AG10803 (cell line): ENCODE data around the gene BHMT.

Experiments used
- DNase-seq: peaks from one replicate; pipeline ENCODE4 v3.0.0; 2010; ENCODE audit warnings: low read depth
- H3K4me3 ChIP-seq: 2 replicates; pipeline ENCODE4 v1.5.1; 2011; ENCODE audit warnings: mild to moderate bottlenecking, low read length, control low read depth
- CTCF ChIP-seq: conservative IDR thresholded peaks from 2 replicates; pipeline ENCODE4 v1.5.1; 2011; ENCODE audit warnings: mild to moderate bottlenecking, low read length, control low read depth, inconsistent platforms

The BHMT gene

DNA sequence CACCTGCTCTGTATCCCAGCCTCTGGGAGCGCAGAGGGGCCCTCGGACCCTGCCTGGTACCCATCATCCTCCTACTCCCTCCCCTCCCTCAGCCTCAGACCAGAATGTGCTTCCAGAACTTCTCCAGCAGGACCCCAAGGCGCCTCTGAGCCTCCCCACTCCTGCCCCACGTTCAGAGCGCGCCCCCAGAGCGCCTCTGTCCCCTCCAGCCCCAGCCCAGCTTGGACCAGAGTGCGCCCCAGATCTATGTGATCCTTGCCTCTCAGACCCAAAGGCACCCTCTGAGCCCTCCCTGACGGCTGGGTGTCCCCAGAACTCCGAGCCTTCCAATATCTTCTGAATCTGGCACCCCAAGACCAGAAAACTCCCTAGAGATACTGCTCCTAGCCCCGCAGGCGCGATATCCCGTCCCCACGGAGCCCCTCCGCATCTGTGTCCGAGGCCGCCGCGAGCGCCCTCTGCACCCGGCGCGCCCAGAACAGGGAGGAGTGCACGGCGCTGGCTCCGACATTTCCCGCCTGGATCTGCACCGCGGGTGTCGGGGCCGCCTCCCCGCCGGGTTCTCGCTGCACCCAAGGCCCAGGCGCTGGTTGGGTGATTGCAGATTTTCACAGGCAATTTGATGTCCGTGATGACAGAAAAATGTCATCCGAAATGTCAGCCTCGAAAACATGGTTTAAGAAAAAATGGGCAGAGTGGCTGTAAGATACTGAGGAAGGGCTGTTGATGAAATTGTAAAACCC, 522 bp downstream of the BHMT start:
- no peak for DNase-seq
- no peak for TF ChIP-seq CTCF
- H3K4me3 ChIP-seq = no peak overlapping the region

GRCh38 chr5:79112703-79113058, 1.1 kb downstream of the BHMT start:
- no peak for TF ChIP-seq CTCF
- DNase-seq = no peak
- H3K4me3 ChIP-seq = no peak overlapping the region

- no peak for TF ChIP-seq CTCF
- H3K4me3 ChIP-seq = no peak overlapping the region
- DNase-seq = peak; percentile 16
These were observed 7.9 kb downstream of the BHMT start for GRCh38 chr5:79119486-79119885.

- DNase-seq = no peak
- no peak for TF ChIP-seq CTCF
- no peak overlapping the region for H3K4me3 ChIP-seq
These were observed 8.6 kb downstream of the BHMT start for GRCh38 chr5:79120221-79120620.

GRCh38 chr5:79122973-79123372, 11.4 kb downstream of the BHMT start:
- no peak for DNase-seq
- no peak for TF ChIP-seq CTCF
- no peak overlapping the region for H3K4me3 ChIP-seq

GRCh38 chr5:79124607-79125006, 13.0 kb downstream of the BHMT start:
- TF ChIP-seq CTCF = no peak
- DNase-seq = no peak
- no peak overlapping the region for H3K4me3 ChIP-seq

GRCh38 chr5:79130781-79131180, 19.2 kb downstream of the BHMT start:
- TF ChIP-seq CTCF = no peak
- no peak overlapping the region for H3K4me3 ChIP-seq
- no peak for DNase-seq
